PFSK-1 (cell line): Measurements from ENCODE around the gene MOGAT1. TPM values are rescaled to one million over a fixed set of nuclear protein-coding genes. Genes with fewer than 3 reads are reported as not detected.

Source experiments
- FOXP2 ChIP-seq: optimal IDR thresholded peaks from 2 replicates; pipeline ENCODE3; 2011; ENCODE audit warnings: borderline replicate concordance, control low read depth, inconsistent platforms; ENCODE audit not compliant: insufficient read depth; ENCODE audit errors: extremely low read length, extremely low read depth
- POLR2AphosphoS5 ChIP-seq: IDR thresholded peaks from 2 replicates; pipeline ENCODE4 v1.6.1; 2012; ENCODE audit warnings: low read depth, mild to moderate bottlenecking, control low read depth, low read length, moderate library complexity
- REST ChIP-seq, 2 experiments: IDR thresholded peaks; 2 replicates each; pipeline versions ENCODE4 v1.6.1 to v1.8.0; 2011 to 2012; ENCODE audit warnings: low read depth in 2 of 2, low read length in 2 of 2, control low read depth in 1 of 2, inconsistent platforms in 1 of 2, mild to moderate bottlenecking in 1 of 2, moderate library complexity in 1 of 2; ENCODE audit not compliant: insufficient read depth in 1 of 2
- SIN3A ChIP-seq: IDR thresholded peaks from 2 replicates; pipeline ENCODE4 v1.6.1; 2012; ENCODE audit warnings: mild to moderate bottlenecking, low read length, moderate library complexity, borderline replicate concordance; ENCODE audit not compliant: insufficient read depth
- TAF1 ChIP-seq: IDR thresholded peaks from 2 replicates; pipeline ENCODE4 v1.6.1; 2012; ENCODE audit warnings: low read length, control low read depth, borderline replicate concordance; ENCODE audit not compliant: insufficient read depth
- polyA plus RNA-seq: library from polyadenylated mRNA; unstranded; fragments of >200 nt; gene quantifications from one replicate; pipeline ENCODE4 v1.2.1, GENCODE V29; 2012; ENCODE audit warnings: low read depth, missing spikeins; ENCODE audit not compliant: insufficient read length

MOGAT1 gene, protein sequence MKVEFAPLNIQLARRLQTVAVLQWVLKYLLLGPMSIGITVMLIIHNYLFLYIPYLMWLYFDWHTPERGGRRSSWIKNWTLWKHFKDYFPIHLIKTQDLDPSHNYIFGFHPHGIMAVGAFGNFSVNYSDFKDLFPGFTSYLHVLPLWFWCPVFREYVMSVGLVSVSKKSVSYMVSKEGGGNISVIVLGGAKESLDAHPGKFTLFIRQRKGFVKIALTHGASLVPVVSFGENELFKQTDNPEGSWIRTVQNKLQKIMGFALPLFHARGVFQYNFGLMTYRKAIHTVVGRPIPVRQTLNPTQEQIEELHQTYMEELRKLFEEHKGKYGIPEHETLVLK
- polyA plus RNA-seq = not detected

- TF ChIP-seq POLR2AphosphoS5 (no peak), SIN3A (no peak), TAF1 (no peak), REST (IDR thresholded peaks at IDR 0.05; ENCODE audit: insufficient read depth in 1 of 2, low read depth in 2 of 2, low read length in 2 of 2) (no peak), FOXP2 (no peak)
Observed at GRCh38 chr2:222671259-222672067, at the start of gene MOGAT1. MOGAT1 (plus strand) TSS chr2:222671658; CDS start chr2:222671786, 128 bp downstream.

DNA sequence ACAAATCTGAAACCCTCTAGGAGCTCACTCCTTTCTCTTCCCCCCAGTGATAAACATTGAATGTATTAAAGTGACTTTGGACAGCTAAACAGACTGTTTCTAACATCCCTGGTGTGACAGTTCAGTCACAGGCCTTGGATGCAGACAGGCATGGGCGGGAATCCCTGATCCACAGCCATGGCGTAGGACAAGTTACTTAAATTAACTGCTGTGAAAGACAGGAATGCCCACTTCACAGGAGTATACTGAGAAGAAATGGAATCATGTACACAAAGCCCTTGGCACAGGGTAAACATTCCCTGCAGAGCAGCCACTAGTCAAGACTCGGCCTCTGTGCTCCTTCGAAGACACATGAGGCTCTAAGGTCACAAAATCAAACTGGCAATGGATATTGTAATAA, 49.6 kb upstream of the MOGAT1 start:
- TF ChIP-seq REST (IDR thresholded peaks at IDR 0.05; ENCODE audit: insufficient read depth in 1 of 2, low read depth in 2 of 2, low read length in 2 of 2) (no peak), SIN3A (no peak), FOXP2 (no peak), TAF1 (no peak), POLR2AphosphoS5 (no peak)

- no peak for TF ChIP-seq FOXP2
- TF ChIP-seq SIN3A = no peak
- TF ChIP-seq POLR2AphosphoS5 = no peak
- TF ChIP-seq REST (IDR thresholded peaks at IDR 0.05; ENCODE audit: insufficient read depth in 1 of 2, low read depth in 2 of 2, low read length in 2 of 2) = no peak
- no peak for TF ChIP-seq TAF1
Observed at GRCh38 chr2:222622910-222623309, 48.5 kb upstream of the MOGAT1 start.

DNA sequence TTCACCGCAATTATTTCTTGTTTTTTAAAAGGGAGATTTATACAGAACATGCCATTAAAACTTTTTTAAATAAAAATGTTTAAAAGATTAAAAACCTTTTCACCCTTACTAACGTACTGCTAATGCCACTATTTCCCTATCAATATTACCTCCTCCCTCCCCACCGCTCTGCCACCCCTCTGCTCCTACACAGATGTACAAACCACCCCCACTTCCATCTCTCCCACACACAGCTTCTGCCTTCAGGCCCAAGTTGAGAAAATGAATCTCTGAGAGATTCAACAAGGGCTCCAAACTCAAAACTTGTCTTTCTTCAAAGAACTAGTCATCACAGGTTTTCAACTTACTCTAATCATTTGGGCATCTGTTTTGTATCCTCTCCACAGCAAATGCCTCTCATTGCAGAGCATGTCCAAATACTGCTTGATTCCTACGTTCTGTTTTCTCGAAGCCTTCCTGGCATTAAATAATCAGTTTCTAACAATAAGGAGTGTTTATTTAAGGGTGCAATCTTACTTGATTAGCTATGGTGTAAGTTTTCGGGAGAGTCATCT, 47.6 kb upstream of the MOGAT1 start:
- TF ChIP-seq POLR2AphosphoS5 (no peak), TAF1 (no peak), SIN3A (no peak), REST (IDR thresholded peaks at IDR 0.05; ENCODE audit: insufficient read depth in 1 of 2, low read depth in 2 of 2, low read length in 2 of 2) (no peak), FOXP2 (no peak)
